GM12891 (cell line): ENCODE data around the gene COASY.
A peak's percentile ranks its signal among the peaks of the same experiment; 100 is the strongest.
"Not testable (repeated sequence)": the region's sequence is repeated elsewhere in the genome, so short reads cannot be mapped to it uniquely, and the experiment has no call there.

Source experiments
- DNase-seq: peaks from one replicate; pipeline ENCODE4 v3.0.0; 2011; ENCODE audit warnings: low spot score; ENCODE audit not compliant: insufficient read length
- FAIRE-seq: peaks from 2 replicates; lab custom pipeline; 2011; peaks lifted over from hg19 to GRCh38; lab: Jason Lieb, UNC
- PAX5 ChIP-seq: IDR thresholded peaks from 2 replicates; pipeline ENCODE4 v1.6.1; 2011; ENCODE audit warnings: low read length, moderate library complexity, mild to moderate bottlenecking; ENCODE audit not compliant: insufficient read depth, severe bottlenecking
- POLR2A ChIP-seq: IDR thresholded peaks from 2 replicates; pipeline ENCODE4 v1.6.1; 2011; ENCODE audit warnings: low read depth, low read length, control low read depth
- POLR2AphosphoS5 ChIP-seq: IDR thresholded peaks from 2 replicates; pipeline ENCODE4 v1.6.1; 2011; ENCODE audit warnings: low read depth, low read length, control low read depth
- POU2F2 ChIP-seq: IDR thresholded peaks from 2 replicates; pipeline ENCODE4 v1.6.1; 2011; ENCODE audit warnings: low read depth, mild to moderate bottlenecking, control low read depth, low read length, moderate library complexity
- SPI1 ChIP-seq: IDR thresholded peaks from 2 replicates; pipeline ENCODE4 v1.6.1; 2011; ENCODE audit warnings: low read depth, low read length, control low read depth
- TAF1 ChIP-seq: IDR thresholded peaks from 2 replicates; pipeline ENCODE4 v1.6.1; 2011; ENCODE audit warnings: low read depth, low read length, control low read depth

The COASY gene

DNA sequence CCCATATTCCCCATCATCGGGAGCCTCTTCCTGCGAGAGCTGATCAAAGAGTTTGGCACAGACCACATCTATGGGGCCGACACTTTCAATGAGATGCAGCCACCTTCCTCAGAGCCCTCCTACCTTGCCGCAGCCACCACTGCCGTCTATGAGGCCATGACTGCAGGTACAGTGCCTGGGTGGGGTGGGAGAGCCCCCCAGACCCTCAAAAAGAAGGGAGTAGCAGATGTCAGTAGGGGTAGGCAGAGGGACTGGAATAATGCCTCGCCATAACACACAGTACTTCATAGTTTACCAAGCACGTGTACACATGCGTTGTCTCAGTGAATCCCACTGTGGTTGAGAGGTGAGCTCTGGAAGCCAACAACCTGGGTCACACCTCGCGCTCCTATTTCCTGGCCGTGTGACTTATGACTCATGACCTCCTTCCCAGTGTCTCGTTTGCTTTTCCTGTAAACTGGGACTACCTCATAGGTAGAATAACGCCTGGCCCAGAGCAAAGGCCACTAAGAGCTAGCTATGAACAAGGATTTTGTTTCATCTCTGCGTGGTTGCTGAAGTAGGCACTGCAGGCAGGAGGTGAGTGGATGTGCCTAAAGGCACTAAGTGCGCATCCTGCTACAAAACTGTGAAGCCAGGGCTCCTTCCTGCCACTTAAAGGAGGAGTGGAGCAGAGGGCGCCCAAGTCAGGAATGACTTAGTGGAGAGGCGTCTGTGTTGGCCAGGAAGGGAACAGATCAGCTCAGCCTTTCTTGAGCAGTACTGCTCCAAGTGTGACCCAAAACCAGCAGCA lies 20.7 kb upstream of the COASY start:
- no peak for FAIRE-seq
- no peak for DNase-seq
- TF ChIP-seq POLR2AphosphoS5 (no peak), POU2F2 (no peak), TAF1 (no peak)

DNA sequence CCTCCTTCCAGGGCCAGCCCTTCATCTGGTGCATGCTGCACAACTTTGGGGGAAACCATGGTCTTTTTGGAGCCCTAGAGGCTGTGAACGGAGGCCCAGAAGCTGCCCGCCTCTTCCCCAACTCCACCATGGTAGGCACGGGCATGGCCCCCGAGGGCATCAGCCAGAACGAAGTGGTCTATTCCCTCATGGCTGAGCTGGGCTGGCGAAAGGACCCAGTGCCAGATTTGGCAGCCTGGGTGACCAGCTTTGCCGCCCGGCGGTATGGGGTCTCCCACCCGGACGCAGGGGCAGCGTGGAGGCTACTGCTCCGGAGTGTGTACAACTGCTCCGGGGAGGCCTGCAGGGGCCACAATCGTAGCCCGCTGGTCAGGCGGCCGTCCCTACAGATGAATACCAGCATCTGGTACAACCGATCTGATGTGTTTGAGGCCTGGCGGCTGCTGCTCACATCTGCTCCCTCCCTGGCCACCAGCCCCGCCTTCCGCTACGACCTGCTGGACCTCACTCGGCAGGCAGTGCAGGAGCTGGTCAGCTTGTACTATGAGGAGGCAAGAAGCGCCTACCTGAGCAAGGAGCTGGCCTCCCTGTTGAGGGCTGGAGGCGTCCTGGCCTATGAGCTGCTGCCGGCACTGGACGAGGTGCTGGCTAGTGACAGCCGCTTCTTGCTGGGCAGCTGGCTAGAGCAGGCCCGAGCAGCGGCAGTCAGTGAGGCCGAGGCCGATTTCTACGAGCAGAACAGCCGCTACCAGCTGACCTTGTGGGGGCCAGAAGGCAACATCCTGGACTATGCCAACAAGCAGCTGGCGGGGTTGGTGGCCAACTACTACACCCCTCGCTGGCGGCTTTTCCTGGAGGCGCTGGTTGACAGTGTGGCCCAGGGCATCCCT lies 18.5 kb upstream of the COASY start:
- DNase-seq (no peak), FAIRE-seq (no peak)

DNA sequence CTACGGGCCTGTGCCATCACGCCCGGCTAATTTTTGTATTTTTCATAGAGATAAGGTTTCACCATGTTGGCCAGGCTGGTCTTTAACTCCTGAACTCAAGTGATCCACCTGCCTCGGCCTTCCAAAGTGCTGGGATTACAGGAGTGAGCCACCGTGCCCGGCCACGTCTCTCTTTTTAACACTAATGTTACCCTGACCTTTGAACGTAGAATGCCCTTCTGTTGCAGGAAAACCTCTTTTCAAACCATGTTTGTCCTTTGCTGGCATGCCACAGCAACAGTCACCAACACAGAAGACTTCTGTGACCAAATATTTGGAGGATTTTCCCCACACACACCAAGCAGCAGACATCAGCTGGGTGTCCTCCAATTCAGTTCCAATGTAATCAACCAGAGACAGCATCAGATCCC lies 17.1 kb upstream of the COASY start:
- no peak for TF ChIP-seq TAF1
- no peak for TF ChIP-seq PAX5
- TF ChIP-seq SPI1, result no peak
- no peak for TF ChIP-seq POLR2AphosphoS5
- no peak for TF ChIP-seq POLR2A
- TF ChIP-seq POU2F2, result no peak
- DNase-seq (no peak), FAIRE-seq (no peak)

More for the DNA sequence above, 18.5 kb upstream of the COASY start:
- TF ChIP-seq POU2F2 (no peak), SPI1 (no peak), POLR2AphosphoS5 (no peak), POLR2A (no peak), PAX5 (no peak), TAF1 (no peak)

DNA sequence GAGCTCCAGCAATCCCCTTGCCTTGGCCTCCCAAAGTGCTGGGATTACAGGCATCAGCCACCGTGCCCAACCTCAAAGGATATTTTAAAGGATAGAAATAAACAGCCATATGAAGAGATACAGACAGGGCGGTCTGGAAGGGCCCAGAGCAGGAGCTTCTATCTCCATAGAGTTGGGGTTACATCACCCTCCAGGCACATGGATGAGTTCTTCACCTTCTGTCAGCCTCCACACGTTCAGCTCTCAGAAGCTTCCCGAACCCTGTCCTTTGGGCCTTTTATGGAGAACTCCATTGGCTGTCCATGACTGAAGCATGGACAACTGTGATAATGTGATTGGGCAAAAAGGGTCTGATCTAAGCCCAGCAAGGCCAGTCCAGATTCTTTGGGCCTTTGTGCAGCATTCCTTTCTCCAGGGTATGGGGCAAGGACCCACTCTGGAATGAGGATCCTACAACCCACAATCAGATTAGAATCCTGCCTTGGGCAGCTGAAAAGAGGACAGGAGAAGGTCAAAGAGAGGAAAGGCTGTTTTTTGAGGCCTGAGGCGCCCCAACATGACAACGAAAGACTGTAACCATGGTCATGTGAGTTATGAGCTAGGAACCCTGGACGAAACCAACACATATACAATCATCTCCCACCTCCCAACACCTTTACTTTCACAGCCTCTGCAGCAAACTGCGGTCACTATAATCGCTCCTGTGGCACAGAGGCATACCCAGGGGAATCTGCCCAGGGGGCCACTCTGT lies 16.0 kb upstream of the COASY start:
- DNase-seq, result not testable (repeated sequence)
- peak; percentile 84 for FAIRE-seq

DNA sequence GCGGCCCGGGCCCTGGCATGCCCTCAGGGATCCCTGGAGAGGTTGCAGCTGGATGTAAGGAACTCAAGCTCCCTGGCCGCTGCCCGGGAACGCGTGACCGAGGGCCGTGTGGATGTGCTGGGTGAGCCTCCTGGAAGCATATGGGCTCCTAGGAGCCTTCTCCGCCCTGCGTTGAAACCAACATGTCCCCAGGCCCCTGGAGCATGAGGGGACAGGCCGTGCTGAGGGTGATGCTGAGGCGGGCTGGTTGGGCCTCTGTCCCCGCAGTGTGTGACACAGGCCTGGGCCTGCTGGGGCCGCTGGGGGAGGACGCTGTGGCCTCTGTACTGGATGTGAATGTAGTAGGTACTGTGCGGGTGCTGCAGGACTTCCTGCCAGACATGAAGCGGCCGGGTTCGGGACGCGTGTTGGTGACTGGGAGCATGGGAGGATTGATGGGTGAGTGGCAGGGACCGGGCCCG lies 14.9 kb upstream of the COASY start:
- TF ChIP-seq POLR2A (no peak), PAX5 (no peak), POU2F2 (no peak), POLR2AphosphoS5 (no peak), SPI1 (no peak), TAF1 (no peak)
- FAIRE-seq, result no peak
- no peak for DNase-seq

DNA sequence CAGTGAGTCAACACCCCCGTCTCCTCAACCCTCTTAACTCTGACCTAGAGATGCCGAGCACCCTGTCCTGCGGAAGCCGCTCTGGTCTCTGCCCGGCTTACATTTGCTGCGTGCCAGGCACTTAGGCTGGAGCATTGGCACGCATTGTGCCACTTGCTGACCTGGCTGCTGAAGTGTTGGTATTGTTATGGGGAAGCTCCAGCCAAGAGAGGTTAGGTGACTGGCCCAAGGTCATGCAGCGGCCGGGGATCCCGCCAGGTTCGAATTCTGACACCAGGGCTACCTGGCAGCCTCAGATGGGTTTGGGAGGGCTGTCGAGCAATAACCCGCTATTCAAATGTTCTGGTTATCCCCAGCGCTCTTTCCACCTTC lies 14.3 kb upstream of the COASY start:
- FAIRE-seq, result no peak
- DNase-seq, result no peak

DNA sequence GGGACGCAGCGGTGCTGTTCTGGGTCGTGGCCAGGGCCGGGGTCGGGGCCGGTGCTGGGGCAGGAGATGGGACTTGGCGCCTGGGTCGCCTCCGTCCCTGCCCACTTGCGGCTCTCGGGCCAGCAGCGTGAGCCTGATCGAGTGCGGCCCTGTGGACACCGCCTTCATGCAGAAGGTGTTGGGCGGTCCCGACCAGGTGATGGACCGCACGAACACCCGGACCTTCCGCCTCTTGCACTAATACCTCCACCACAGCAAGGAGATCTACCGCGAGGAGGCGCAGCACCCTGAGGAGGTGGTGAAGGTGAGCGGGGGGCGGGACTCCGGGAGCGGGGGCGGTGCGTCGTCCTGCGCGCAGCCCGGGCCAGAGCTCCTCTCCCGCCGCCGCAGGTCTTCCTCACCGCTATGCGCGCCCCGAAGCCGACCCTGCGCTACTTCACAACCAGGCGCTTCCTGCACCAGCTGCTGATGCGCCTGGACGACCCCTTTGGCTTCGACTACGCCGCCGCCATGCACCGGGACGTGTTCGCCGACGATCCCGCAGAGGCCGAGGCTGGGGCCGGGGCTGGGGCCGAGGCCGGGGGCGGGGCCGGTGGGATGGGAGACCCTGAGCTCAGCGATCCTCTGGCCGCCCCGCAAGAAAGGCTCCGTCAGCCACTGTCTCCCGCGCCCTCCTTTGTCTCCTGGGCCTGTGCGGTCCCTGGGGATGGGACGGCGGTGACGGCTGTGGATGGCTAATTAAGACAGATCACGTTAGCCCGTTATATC lies 13.7 kb upstream of the COASY start:
- peak; percentile 97 for DNase-seq
- FAIRE-seq, result peak; percentile 100
- TF ChIP-seq POLR2A, result no peak
- TF ChIP-seq POLR2AphosphoS5, result no peak

More for the DNA sequence above, 14.3 kb upstream of the COASY start:
- TF ChIP-seq PAX5 (no peak), SPI1 (no peak), POU2F2 (no peak), POLR2AphosphoS5 (no peak), TAF1 (no peak), POLR2A (no peak)

DNA sequence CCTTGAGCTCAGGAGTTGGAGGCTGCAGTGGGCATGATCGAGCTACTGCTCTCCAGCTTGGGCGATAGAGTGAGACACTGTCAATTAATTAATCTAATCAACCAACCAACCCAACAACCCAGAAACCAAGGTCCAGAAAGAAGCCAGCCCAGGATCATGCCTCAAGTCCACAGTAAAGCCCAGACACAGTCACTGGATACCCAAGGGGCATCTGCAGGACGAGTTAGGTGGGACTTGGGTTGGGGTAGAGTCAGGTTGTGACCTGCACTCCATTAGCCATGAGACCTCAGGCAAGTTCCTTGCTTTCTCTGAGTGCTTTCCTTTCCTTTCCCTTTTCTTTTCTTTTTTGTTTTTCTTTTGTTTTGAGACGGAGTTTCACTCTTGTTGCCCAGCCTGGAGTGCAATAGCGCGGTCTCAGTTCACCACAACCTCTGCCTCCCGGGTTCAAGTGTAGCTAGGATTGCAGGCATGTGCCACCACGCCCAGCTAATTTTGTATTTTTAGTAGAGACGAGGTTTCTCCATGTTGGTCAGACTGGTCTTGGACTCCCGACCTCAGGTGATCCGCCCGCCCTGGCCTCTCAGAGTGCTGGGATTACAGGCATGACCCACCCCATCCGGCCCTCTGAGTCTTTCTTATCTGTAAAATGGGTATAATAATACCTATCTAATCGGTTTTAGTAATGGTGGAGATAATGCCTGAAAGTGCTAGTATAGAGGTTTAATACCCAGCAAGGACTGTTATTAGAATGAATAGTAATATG lies 12.8 kb upstream of the COASY start:
- DNase-seq, result no peak
- FAIRE-seq, result peak; percentile 68
- TF ChIP-seq POU2F2 (no peak), PAX5 (no peak), POLR2A (no peak), POLR2AphosphoS5 (no peak)

DNA sequence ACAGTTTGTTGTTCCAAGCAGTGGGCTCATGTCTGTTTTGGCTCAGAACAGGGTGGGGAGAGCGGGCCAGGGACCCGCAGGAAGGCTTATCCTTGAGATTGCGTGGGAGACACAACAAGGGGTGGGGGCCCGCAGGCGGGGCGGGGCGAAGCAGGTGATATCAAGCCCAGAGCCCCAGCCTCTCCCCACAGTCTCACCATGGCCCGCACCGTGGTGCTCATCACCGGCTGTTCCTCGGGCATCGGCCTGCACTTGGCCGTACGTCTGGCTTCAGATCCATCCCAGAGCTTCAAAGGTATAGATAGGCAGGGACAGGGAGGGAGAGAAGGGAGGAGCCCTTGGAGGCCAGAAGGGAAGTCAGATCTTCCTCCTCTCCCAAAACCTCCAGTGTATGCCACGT lies 9.2 kb upstream of the COASY start, which contains the start of gene HSD17B1:
TSS of gene HSD17B1 (plus strand) at position 188 of the 400 bp plus-strand sequence. CDS start at position 199, 11 bp downstream.
- not testable (repeated sequence) for FAIRE-seq, DNase-seq
